Prostate gland (tissue), 2 donors: ENCODE data around the gene SPTBN4. TPM values are rescaled to one million over a fixed set of nuclear protein-coding genes. Genes with fewer than 3 reads are reported as not detected.

ENCODE experiments used
- DNase-seq: peaks from one replicate; pipeline ENCODE4 v3.0.0-alpha.2; 2019; ENCODE audit warnings: low spot score
- H3K27ac ChIP-seq, 2 donors: fragments of 200-600 bp; sonication (generic); 2 replicates each; pipeline ENCODE4 v1.5.1; 2017 to 2019
- H3K27me3 ChIP-seq: fragments of 200-600 bp; sonication (generic); replicated peaks from 2 replicates; pipeline ENCODE4 v1.5.1; 2019; ENCODE audit not compliant: insufficient read depth
- H3K36me3 ChIP-seq, 2 donors: fragments of 200-600 bp; sonication (generic); 1 replicate in 1 of 2; 2 replicates in 1 of 2; pipeline versions ENCODE4 v1.5.1 to v1.8.1; 2017 to 2019
- H3K4me1 ChIP-seq: fragments of 200-600 bp; sonication (generic); replicated peaks from 2 replicates; pipeline ENCODE4 v1.5.1; 2019
- H3K4me3 ChIP-seq, 2 donors: fragments of 200-600 bp; sonication (generic); 2 replicates each; pipeline ENCODE4 v1.5.1; 2017 to 2019
- H3K9me3 ChIP-seq: fragments of 200-600 bp; sonication (generic); 2 replicates; pipeline ENCODE4 v1.5.1; 2017
- CTCF ChIP-seq, 4 experiments: fragments of 200-600 bp in 2 of 4; fragments of 450-650 bp in 2 of 4; sonication (generic) in 2 of 4; IDR thresholded peaks; 1 replicate in 3 of 4; 2 replicates in 1 of 4; pipeline ENCODE4 v1.5.1; 2016 to 2019; ENCODE audit warnings: antibody characterized with exemption in 4 of 4, mild to moderate bottlenecking in 2 of 4, moderate library complexity in 2 of 4
- POLR2A ChIP-seq: fragments of 450-650 bp; IDR thresholded peaks from one replicate; pipeline ENCODE4 v1.6.1; 2016; ENCODE audit warnings: antibody characterized with exemption, mild to moderate bottlenecking
- POLR2AphosphoS5 ChIP-seq: sonication (generic); formaldehyde crosslinking; IDR thresholded peaks from one replicate; pipeline ENCODE4 v1.6.1; 2017; ENCODE audit warnings: antibody characterized with exemption
- WGBS: methylation state at CpG from one replicate; pipeline ENCODE4 v1.1.5; 2018; 5-methylcytosine and 5-hydroxymethylcytosine counted together
- intact Hi-C: fragments of 100-400 bp; cut with DNase I; formaldehyde crosslinking; loops from one replicate; pipeline ENCODE4 v1.14.2; 2022
- total RNA-seq, 2 donors: library from RNA; depleted of rRNA; stranded (reverse); fragments of >200 nt; gene quantifications; one replicate each; pipeline ENCODE4 v1.1.0, GENCODE V29; 2016

The SPTBN4 gene
- total RNA-seq, 2 donors from 2014 or later, result 5.2 to 21.9 TPM

- peaks cover 0 to 5% of the 10 kb centered on the region in 2 donors for H3K36me3 ChIP-seq
- no peak for TF ChIP-seq CTCF (IDR thresholded peaks at IDR 0.05)
- peak; percentile 34 for TF ChIP-seq POLR2A
- TF ChIP-seq POLR2AphosphoS5, result no peak
- H3K27me3 ChIP-seq, result no peaks in the 10 kb centered on the region
- no peaks in the 10 kb centered on the region for H3K4me1 ChIP-seq
- H3K4me3 ChIP-seq, result peak overlapping the region; percentile 46 to 48
- 7% methylated on average over 27 of the region's 27 CpGs for WGBS
- DNase-seq, result peak; percentile 49
- intact Hi-C loops, result no loop called here
- peak overlapping the region; percentile 77 to 86 for H3K27ac ChIP-seq
- H3K9me3 ChIP-seq, result no peaks in the 10 kb centered on the region
These were observed 148.0 kb downstream of the SPTBN4 start for GRCh38 chr19:40614622-40615411.

GRCh38 chr19:40616178-40616577 lies 149.4 kb downstream of the SPTBN4 start:
- DNase-seq, result no peak
- H3K4me1 ChIP-seq, result no peaks in the 10 kb centered on the region
- TF ChIP-seq POLR2AphosphoS5, result no peak
- no peak for TF ChIP-seq CTCF (IDR thresholded peaks at IDR 0.05)
- no peak for TF ChIP-seq POLR2A
- intact Hi-C loops, result no loop called here
- WGBS, result 82% methylated on average over 5 of the region's 5 CpGs
- peaks cover 0 to 6% of the 10 kb centered on the region in 2 donors for H3K36me3 ChIP-seq
- H3K9me3 ChIP-seq, result no peaks in the 10 kb centered on the region
- no peaks in the 10 kb centered on the region for H3K27me3 ChIP-seq
- no peak overlapping the region for H3K27ac ChIP-seq
- H3K4me3 ChIP-seq, result no peak overlapping the region

- H3K27ac ChIP-seq, result no peak overlapping the region
- no peak for DNase-seq
- H3K36me3 ChIP-seq, result peaks cover 0 to 6% of the 10 kb centered on the region in 2 donors
- H3K9me3 ChIP-seq, result no peaks in the 10 kb centered on the region
- TF ChIP-seq POLR2AphosphoS5, result no peak
- TF ChIP-seq POLR2A, result no peak
- TF ChIP-seq CTCF (IDR thresholded peaks at IDR 0.05), result no peak
- H3K4me3 ChIP-seq, result no peak overlapping the region
- intact Hi-C loops, result no loop called here
- H3K4me1 ChIP-seq, result no peaks in the 10 kb centered on the region
- no peaks in the 10 kb centered on the region for H3K27me3 ChIP-seq
- WGBS, result 89% methylated on average over 17 of the region's 17 CpGs
These were observed 150.1 kb downstream of the SPTBN4 start for GRCh38 chr19:40616941-40617340.

GRCh38 chr19:40617961-40618360 lies 151.2 kb downstream of the SPTBN4 start:
- Histone ChIP-seq H3K4me1 (no peaks in the 10 kb centered on the region), H3K9me3 (no peaks in the 10 kb centered on the region), H3K4me3 (no peak overlapping the region), H3K36me3 (peaks cover 0 to 6% of the 10 kb centered on the region in 2 donors), H3K27ac (no peak overlapping the region), H3K27me3 (no peaks in the 10 kb centered on the region)
- intact Hi-C loops, result no loop called here
- 96% methylated on average over 4 of the region's 4 CpGs for WGBS
- no peak for DNase-seq
- TF ChIP-seq CTCF (IDR thresholded peaks at IDR 0.05), result no peak
- TF ChIP-seq POLR2AphosphoS5, result no peak
- TF ChIP-seq POLR2A, result no peak
